ENCODE measurements around the gene ARHGAP4.
A peak's percentile ranks its signal among the peaks of the same experiment; 100 is the strongest.

Gene ARHGAP4

GRCh38 chrX:153925739-153926551 lies at the start of gene ARHGAP4:
ARHGAP4 (minus strand) TSS chrX:153926264; CDS start chrX:153926202, 62 bp downstream.
- Histone ChIP-seq H3K4me3 (ENCODE audit: low read depth in 1 of 2, low read length in 2 of 2) (peak within 1 kb of the TSS in 1 of 2 donors; percentile 62), H3K36me3 (ENCODE audit: insufficient read depth, low read length) (peaks cover under 1% of the 10 kb centered on the region), H3K27me3 (ENCODE audit: control insufficient read depth in 1 of 2, insufficient read depth in 2 of 2, low read length in 2 of 2) (peaks cover 3 to 44% of the 10 kb centered on the region in 2 donors), H3K27ac (ENCODE audit: low read depth, low read length) (peak within 1 kb of the TSS; percentile 93), H3K9ac (ENCODE audit: low read length) (no peak within 1 kb of the TSS), H3K9me3 (ENCODE audit: low read length) (no peaks in the 10 kb centered on the region), H3K4me1 (ENCODE audit: insufficient read depth, low read length) (peaks cover 28% of the 10 kb centered on the region)

DNA sequence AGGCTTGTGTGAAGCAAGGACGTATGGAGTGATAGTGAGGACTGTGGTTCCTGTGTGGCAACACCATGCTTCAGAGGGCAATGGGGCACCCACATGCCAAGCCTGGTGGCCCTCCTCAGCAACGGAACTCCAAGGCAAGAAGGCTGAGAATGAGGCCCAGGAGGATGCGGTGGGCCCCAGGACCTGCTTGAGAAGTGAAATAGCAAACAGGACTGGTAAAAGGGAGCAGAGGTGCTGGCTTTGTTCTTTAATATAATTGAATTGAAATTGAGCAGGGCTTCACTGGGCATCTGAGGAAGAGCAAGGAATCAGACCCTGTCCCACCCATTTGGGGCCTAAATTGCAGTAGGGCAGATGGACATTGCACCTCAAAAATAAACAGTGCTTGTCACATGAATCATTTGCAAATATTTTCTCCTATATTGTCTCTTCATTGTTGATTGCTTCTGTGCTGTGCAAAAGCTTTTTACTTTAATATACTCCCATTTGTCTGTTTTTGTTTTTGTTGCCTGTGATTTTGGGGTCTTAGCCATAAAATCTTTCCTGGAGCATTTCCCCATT lies 48.7 kb upstream of the ARHGAP4 start:
- H3K9ac ChIP-seq (ENCODE audit: low read length): no peak overlapping the region
- peaks cover 4% of the 10 kb centered on the region for H3K9me3 ChIP-seq (ENCODE audit: low read length)
- H3K4me3 ChIP-seq (ENCODE audit: low read depth in 1 of 2, low read length in 2 of 2): no peak overlapping the region
- no peaks in the 10 kb centered on the region for H3K36me3 ChIP-seq (ENCODE audit: insufficient read depth, low read length)
- H3K4me1 ChIP-seq (ENCODE audit: insufficient read depth, low read length): peaks cover 17% of the 10 kb centered on the region
- H3K27me3 ChIP-seq (ENCODE audit: control insufficient read depth in 1 of 2, insufficient read depth in 2 of 2, low read length in 2 of 2): no peaks in the 10 kb centered on the region
- H3K27ac ChIP-seq (ENCODE audit: low read depth, low read length): no peak overlapping the region

DNA sequence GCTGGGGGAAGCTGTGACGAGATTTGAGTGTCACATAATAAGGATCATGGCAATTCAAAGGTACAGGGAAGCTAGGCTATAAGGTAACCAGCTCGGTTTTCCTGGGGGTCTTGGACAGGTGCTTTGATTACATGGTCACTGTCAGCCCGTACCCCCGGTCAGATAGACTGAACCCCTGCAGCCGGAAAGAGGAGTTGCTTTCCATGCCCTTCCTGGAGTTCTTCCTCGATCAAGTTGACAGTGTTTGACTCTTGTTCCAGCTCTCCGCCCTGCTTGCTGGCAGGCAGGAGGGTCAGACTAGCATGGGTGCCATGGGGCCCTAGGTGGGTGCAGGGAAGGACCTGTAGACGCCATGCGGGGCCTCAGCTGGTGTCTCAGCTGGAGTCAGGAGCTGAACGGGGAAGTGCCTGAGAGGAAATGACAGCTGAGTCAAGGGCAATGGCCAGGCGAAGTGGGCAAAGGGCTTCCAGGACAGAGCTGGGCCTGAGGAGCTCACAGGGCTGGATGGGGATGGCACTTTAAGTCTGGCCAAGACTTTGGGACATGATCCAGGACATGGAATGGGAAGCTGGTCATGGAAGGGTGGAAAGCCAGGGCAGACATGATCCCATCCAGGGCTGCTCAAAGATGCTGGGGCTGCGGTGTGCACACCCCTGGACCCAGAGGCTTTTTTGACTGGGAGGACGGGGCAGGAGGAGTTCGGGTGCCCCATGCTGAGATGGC lies 48.1 kb upstream of the ARHGAP4 start:
- Histone ChIP-seq H3K9ac (ENCODE audit: low read length) (peak overlapping the region; percentile 82), H3K27me3 (ENCODE audit: control insufficient read depth in 1 of 2, insufficient read depth in 2 of 2, low read length in 2 of 2) (no peaks in the 10 kb centered on the region), H3K27ac (ENCODE audit: low read depth, low read length) (peak overlapping the region; percentile 23), H3K36me3 (ENCODE audit: insufficient read depth, low read length) (no peaks in the 10 kb centered on the region), H3K4me1 (ENCODE audit: insufficient read depth, low read length) (peaks cover 17% of the 10 kb centered on the region), H3K4me3 (ENCODE audit: low read depth in 1 of 2, low read length in 2 of 2) (peak overlapping the region in 1 of 2 donors; percentile 65), H3K9me3 (ENCODE audit: low read length) (peaks cover 4% of the 10 kb centered on the region)

- Histone ChIP-seq H3K4me1 (ENCODE audit: insufficient read depth, low read length) (peaks cover 24% of the 10 kb centered on the region), H3K27me3 (ENCODE audit: control insufficient read depth in 1 of 2, insufficient read depth in 2 of 2, low read length in 2 of 2) (no peaks in the 10 kb centered on the region), H3K9me3 (ENCODE audit: low read length) (peaks cover 4% of the 10 kb centered on the region), H3K36me3 (ENCODE audit: insufficient read depth, low read length) (no peaks in the 10 kb centered on the region), H3K27ac (ENCODE audit: low read depth, low read length) (peak overlapping the region; percentile 1), H3K9ac (ENCODE audit: low read length) (peak overlapping the region; percentile 82), H3K4me3 (ENCODE audit: low read depth in 1 of 2, low read length in 2 of 2) (peak overlapping the region; percentile 48 to 65)
These were observed 47.3 kb upstream of the ARHGAP4 start for GRCh38 chrX:153973127-153974002.

DNA sequence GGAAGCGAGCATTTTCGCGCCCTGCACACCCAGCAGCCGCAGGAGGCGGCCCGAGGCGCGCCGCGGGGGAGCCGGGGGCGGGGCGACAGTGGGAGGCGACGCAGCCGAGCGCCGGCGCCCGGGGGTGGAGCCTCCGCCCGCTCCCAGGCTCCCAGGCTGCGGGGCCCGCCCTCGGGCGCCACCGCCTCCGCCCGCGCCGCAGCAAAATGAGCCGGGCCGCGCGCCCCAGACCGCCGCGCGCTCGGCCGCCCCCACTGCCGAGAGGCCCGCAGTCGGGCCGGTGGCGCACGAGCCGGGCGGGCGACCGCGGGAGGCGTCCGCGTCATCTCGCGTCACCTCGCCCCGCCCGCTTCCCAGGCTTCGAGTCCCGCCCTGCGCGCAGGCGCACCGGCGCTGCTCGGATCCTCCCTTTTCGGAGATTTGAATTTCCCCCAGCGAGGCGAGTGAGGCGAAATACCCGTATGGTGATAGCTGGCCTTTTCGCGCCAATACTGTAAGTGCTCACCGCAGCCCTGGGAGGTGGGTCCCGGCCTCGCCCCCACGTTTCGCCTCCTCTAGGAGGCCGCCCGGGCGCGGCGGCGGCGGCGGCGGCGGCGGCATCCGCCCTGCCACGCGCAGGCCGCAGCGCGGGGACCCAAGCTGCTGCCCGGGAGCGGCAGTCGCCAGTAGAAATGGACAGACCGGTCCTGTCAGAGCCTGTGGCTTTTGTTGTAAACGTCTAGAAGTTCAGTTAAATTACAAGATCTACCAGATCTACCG lies 46.5 kb upstream of the ARHGAP4 start, which contains the start of gene TMEM187:
Gene TMEM187 (plus strand): TSS at position 387 of the 759 bp plus-strand sequence. CDS start 9,309 bp downstream, outside the sequence.
- peak within 1 kb of the TSS; percentile 90 for H3K27ac ChIP-seq (ENCODE audit: low read depth, low read length)
- no peaks in the 10 kb centered on the region for H3K27me3 ChIP-seq (ENCODE audit: control insufficient read depth in 1 of 2, insufficient read depth in 2 of 2, low read length in 2 of 2)
- H3K9ac ChIP-seq (ENCODE audit: low read length): peak within 1 kb of the TSS; percentile 96
- H3K9me3 ChIP-seq (ENCODE audit: low read length): peaks cover 4% of the 10 kb centered on the region
- H3K4me1 ChIP-seq (ENCODE audit: insufficient read depth, low read length): peaks cover 33% of the 10 kb centered on the region
- H3K36me3 ChIP-seq (ENCODE audit: insufficient read depth, low read length): no peaks in the 10 kb centered on the region
- peak within 1 kb of the TSS; percentile 93 to 94 for H3K4me3 ChIP-seq (ENCODE audit: low read depth in 1 of 2, low read length in 2 of 2)

GRCh38 chrX:153971450-153972367 lies 45.6 kb upstream of the ARHGAP4 start, which contains the start of gene HCFC1:
HCFC1 (minus strand) TSS chrX:153971818; CDS start chrX:153970840, 978 bp downstream.
- peak within 1 kb of the TSS; percentile 93 to 94 for H3K4me3 ChIP-seq (ENCODE audit: low read depth in 1 of 2, low read length in 2 of 2)
- peak within 1 kb of the TSS; percentile 90 for H3K27ac ChIP-seq (ENCODE audit: low read depth, low read length)
- H3K27me3 ChIP-seq (ENCODE audit: control insufficient read depth in 1 of 2, insufficient read depth in 2 of 2, low read length in 2 of 2): no peaks in the 10 kb centered on the region
- no peaks in the 10 kb centered on the region for H3K36me3 ChIP-seq (ENCODE audit: insufficient read depth, low read length)
- H3K9me3 ChIP-seq (ENCODE audit: low read length): peaks cover 4% of the 10 kb centered on the region
- peaks cover 41% of the 10 kb centered on the region for H3K4me1 ChIP-seq (ENCODE audit: insufficient read depth, low read length)
- H3K9ac ChIP-seq (ENCODE audit: low read length): peak within 1 kb of the TSS; percentile 96

DNA sequence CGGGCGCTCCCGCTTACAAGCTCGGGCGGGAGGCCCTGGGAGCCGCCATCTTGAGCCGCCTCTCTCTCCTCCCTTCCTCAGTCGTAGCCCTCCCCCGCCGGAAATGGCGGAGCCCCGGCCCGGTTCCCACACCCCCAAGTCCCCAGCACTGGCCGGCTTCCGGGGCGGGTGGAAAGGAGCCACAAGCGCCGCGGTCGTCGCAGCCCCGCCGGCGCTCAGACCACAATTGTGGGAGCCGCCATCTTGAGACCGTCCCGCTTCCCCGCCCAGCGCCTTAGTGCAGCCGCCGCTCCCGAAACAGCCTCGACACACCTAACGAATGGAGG lies 45.0 kb upstream of the ARHGAP4 start:
- Histone ChIP-seq H3K9me3 (ENCODE audit: low read length) (peaks cover 4% of the 10 kb centered on the region), H3K27me3 (ENCODE audit: control insufficient read depth in 1 of 2, insufficient read depth in 2 of 2, low read length in 2 of 2) (peaks cover 0 to 4% of the 10 kb centered on the region in 2 donors), H3K27ac (ENCODE audit: low read depth, low read length) (peak overlapping the region; percentile 90), H3K4me3 (ENCODE audit: low read depth in 1 of 2, low read length in 2 of 2) (peak overlapping the region; percentile 93 to 94), H3K4me1 (ENCODE audit: insufficient read depth, low read length) (peaks cover 47% of the 10 kb centered on the region), H3K36me3 (ENCODE audit: insufficient read depth, low read length) (no peaks in the 10 kb centered on the region), H3K9ac (ENCODE audit: low read length) (peak overlapping the region; percentile 96)

- Histone ChIP-seq H3K4me3 (ENCODE audit: low read depth in 1 of 2, low read length in 2 of 2) (peak overlapping the region; percentile 93 to 94), H3K9me3 (ENCODE audit: low read length) (peaks cover 4% of the 10 kb centered on the region), H3K4me1 (ENCODE audit: insufficient read depth, low read length) (peaks cover 48% of the 10 kb centered on the region), H3K36me3 (ENCODE audit: insufficient read depth, low read length) (no peaks in the 10 kb centered on the region), H3K9ac (ENCODE audit: low read length) (peak overlapping the region; percentile 96), H3K27me3 (ENCODE audit: control insufficient read depth in 1 of 2, insufficient read depth in 2 of 2, low read length in 2 of 2) (peaks cover 0 to 8% of the 10 kb centered on the region in 2 donors), H3K27ac (ENCODE audit: low read depth, low read length) (peak overlapping the region; percentile 90)
These were observed 44.5 kb upstream of the ARHGAP4 start for GRCh38 chrX:153970357-153971123.

DNA sequence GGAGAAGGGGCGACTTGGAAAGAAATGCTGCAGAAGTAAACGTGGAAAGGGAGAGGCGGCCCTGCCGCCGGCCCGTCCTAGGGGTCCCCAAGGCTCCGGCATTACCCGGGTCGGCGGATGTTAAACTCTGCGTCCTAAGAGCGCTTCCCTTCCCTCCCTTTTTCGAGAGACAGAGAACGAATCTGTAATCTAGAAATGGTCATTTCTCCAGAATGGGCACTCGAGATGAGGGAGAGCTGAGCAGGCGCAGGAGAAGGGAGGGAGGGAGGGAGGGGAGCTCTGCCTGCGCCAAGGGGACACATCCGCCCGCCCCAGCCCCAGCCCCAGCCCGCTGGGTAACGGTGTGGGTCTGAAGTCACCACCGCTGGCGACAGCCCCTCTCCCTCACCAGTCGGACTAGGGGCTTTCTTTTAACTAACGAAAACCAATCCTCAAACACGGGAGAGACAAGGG lies 43.9 kb upstream of the ARHGAP4 start:
- H3K27ac ChIP-seq (ENCODE audit: low read depth, low read length): peak overlapping the region; percentile 85

More for the DNA sequence above, 43.9 kb upstream of the ARHGAP4 start:
- Histone ChIP-seq H3K4me1 (ENCODE audit: insufficient read depth, low read length) (peaks cover 48% of the 10 kb centered on the region), H3K4me3 (ENCODE audit: low read depth in 1 of 2, low read length in 2 of 2) (peak overlapping the region; percentile 41 to 94), H3K27me3 (ENCODE audit: control insufficient read depth in 1 of 2, insufficient read depth in 2 of 2, low read length in 2 of 2) (peaks cover 0 to 8% of the 10 kb centered on the region in 2 donors), H3K36me3 (ENCODE audit: insufficient read depth, low read length) (no peaks in the 10 kb centered on the region), H3K9ac (ENCODE audit: low read length) (peak overlapping the region; percentile 65), H3K9me3 (ENCODE audit: low read length) (peaks cover 4% of the 10 kb centered on the region)

Measured in muscle layer of colon (tissue), 2 donors.